Endometrial microvascular endothelial cells (primary cell): ENCODE measurements around the gene NEIL1. TPM values are rescaled to one million over a fixed set of nuclear protein-coding genes. Genes with fewer than 3 reads are reported as not detected.
"Not testable (repeated sequence)": the region's sequence is repeated elsewhere in the genome, so short reads cannot be mapped to it uniquely, and the experiment has no call there.

Experiments
- in situ Hi-C: cut with HindIII; loops from 2 replicates; pipeline ENCODE4 v1.10.0; 2017; ENCODE audit warnings: low sequenced_read_pairs, low pct_unique_long_range_greater_than_20kb; ENCODE audit errors: inconsistent ontology term
- total RNA-seq: library from RNA; depleted of rRNA; stranded (reverse); fragments of >200 nt; gene quantifications from one replicate; pipeline ENCODE4 v1.2.3, GENCODE V29; 2015; ENCODE audit errors: inconsistent ontology term

Gene NEIL1
- total RNA-seq, 1 donor from 2014 or later: 8.3 TPM

- in situ Hi-C loops: no loop called here
Observed at GRCh38 chr15:75328493-75329314, 18.1 kb upstream of the NEIL1 start.

DNA sequence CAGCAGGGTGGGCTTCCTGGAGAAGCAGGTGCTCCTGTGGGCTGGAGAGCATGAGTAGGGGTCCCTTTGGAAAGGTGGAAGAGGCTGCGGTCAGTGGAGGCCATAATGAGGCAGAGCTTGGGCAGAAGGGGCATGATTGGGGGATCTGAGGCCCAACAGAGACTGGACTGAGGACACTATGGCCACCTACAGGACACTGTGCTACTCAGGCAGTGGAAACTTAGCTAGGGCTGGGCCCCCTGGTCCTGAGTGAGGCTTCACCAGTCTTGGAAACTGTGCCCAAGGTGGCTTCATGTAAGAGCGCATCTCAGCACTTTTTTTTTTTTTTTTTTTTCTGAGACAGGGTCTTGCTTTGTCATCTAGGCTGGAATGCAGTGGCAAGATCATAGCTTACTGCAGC is 17.3 kb upstream of the NEIL1 start:
- in situ Hi-C loops: no loop called here

DNA sequence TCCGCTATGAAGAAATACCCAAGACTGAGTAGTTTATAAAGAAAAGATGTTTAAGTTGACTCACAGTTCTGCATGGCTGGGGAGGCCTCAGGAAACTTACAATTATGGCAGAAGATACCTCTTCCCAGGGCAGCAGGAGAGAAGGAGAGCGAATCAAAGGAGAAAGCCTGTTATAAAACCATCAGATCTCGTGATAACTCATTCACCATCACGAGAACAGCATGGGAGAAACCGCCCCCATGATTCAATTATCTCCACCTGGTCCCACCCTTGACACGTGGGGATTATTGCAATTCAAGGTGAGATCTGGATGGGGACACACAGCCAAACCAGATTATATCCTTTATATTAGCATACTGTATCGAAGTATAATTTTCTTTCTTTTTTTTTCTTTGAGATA is 14.7 kb upstream of the NEIL1 start:
- in situ Hi-C loops: not testable (repeated sequence)

DNA sequence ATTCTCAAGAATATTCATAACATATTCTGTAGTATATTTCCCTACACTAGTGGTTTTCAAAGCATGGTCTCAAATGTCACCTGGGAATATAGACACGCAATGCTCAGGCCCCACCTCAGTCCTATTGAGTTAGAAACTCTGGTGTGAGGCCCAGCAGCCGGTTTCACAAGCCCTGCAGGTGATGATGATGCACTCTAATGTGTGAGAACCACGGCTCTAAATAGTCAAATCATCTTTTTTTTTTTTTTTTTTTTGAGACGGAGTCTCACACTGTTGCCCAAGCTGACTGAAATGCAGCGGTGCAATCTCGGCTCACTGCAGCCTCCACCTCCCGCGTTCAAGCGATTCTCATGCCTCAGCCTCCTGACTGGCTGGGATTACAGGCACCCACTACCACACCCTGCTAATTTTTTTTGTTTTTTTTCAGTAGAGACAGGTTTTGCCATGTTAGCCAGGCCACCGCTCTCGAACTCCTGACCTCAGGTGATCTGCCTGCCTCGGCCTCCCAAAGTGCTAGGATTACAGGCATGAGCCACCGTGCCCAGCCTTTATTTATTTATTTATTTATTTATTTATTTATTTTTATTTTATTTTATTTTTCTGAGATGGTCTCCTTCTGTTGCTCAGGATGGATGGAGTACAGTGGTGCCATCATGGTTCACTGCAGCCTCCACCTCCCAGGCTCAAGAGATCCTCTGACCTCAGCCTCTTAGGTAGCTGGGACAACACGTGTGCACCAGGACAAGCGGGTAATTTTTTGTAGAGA is 13.0 kb upstream of the NEIL1 start:
- in situ Hi-C loops: not testable (repeated sequence)

- in situ Hi-C loops: no loop called here
Observed at GRCh38 chr15:75335313-75335704, 11.5 kb upstream of the NEIL1 start.

- in situ Hi-C loops: no loop called here
Observed at GRCh38 chr15:75335705-75336355, 11.0 kb upstream of the NEIL1 start, which contains the start of gene COMMD4. Gene COMMD4, plus strand, starts transcription at chr15:75336063. Its CDS starts 27 bp downstream, at chr15:75336090.

DNA sequence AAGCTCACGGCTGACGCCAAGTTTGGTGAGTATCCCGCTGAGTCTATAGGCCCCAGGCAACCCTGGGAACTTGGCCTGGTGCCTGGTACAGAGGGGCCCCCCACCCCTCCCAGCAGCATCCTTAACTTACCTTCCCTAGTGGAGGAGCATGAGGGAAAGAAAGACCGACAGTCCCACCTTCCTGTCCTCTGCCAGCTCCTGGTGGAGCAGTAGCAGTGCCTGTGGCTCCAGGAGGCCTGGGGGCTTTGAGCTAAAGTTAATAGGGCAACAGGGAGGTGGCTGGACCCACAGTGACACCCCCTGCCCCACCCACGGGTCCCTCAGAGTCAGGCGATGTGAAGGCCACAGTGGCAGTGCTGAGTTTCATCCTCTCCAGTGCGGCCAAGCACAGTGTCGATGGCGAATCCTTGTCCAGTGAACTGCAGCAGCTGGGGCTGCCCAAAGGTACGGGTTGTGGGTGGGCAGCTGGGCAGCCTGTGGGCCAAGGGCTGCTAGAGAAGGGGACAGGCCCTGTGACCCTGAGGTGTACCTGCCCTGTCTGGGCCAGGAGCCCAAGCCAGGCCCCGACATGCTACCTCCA is 8.1 kb upstream of the NEIL1 start:
- in situ Hi-C loops: no loop called here

DNA sequence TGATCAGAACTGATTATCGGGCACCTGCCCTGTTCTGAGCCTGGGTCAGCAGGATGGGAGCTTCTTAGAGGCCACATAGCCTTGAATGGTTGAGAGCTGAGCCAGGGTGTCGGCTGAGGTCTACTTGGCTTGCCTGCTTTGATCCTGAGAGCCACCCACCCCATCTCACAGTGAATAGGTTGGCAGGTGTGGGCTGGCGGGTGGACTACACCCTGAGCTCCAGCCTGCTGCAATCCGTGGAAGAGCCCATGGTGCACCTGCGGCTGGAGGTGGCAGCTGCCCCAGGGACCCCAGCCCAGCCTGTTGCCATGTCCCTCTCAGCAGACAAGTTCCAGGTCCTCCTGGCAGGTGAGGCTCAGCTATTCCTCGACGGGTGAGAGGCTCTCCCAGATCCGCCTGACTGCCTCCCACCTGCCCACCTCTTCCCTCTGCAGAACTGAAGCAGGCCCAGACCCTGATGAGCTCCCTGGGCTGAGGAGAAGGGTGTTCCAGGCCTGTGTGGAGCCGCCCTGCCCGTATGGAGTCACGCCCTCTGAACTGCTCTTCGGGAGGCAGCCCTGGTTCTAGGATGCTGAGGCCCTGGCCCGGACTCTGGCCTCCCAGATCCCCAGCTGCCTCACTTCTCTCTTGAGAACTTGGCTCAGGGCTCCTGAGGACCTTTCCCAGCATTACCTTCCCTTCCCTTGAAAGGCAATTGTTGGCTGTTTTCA is 7.2 kb upstream of the NEIL1 start:
- in situ Hi-C loops: no loop called here

- in situ Hi-C loops: no loop called here
Observed at GRCh38 chr15:75342221-75342620, 4.6 kb upstream of the NEIL1 start.

GRCh38 chr15:75343953-75344352 is 2.9 kb upstream of the NEIL1 start:
- in situ Hi-C loops: not testable (repeated sequence)

DNA sequence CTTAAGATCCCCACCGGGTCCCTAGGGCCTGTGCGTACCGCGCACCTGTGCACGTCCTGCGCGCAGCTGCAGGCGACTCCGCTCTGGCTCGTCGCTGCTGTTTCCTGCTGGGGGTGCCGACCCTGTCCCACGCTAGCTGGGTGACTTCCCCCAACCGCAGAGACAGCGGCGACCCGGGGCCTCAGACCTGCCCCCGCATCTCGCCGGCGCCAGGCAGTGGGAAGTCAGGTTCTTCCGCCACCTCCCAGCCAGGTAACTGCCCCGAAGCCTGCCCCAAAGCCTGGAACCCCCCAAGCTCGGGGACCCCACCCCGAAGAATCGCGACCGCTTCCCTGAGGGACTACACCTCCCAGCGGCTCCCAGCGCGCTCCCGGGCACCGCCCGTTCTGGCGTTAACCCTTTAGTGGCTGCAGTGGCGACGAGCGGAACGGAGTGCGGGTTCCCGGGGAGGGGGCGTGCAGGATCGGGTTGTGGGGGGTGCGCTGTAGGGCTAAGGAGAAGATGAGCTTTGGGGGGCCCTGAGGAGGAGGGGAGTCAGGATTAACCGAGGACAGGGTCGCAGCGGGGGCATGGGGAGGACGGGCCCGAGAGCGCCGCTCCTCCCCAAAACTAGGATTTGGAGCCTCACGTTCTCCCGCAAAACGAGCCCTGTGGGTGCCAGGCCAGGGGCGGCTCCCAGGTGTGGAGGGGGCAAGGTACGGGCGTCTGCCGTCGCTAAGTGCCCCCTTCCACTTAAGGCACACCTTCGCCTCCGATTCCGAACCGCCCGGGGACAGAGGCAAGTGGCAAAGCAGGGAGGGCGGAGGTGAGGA is 589 bp downstream of the NEIL1 start:
- in situ Hi-C loops: no loop called here

DNA sequence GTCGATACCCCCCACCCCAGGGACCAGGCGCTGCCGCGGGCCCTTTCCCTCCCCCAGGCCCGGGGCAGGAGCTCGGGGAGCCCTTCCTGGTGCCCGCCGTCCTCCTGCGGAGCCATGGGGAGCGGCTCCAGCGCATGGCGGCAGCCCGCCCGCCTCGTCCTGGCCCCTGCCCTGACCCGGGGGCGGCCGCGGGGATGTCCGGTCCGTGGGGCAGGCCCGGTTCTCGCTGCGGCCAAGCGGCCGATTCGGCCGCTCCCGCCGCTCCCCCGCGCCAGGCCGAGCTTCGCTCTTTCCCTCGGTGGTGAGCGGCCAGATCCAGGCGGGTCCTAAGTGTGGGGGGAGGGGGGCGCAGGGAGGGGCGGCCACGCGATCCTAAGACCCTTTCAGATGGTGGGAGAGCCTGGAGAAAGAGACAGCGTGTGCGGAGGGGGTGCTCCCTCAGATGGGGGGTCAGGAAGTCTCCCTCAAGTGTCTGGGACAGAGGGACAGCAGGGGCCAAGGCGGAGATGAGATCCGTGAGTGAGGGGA is 1.3 kb downstream of the NEIL1 start:
- in situ Hi-C loops: no loop called here

- in situ Hi-C loops: no loop called here
Observed at GRCh38 chr15:75348562-75349350, 1.9 kb downstream of the NEIL1 start.

DNA sequence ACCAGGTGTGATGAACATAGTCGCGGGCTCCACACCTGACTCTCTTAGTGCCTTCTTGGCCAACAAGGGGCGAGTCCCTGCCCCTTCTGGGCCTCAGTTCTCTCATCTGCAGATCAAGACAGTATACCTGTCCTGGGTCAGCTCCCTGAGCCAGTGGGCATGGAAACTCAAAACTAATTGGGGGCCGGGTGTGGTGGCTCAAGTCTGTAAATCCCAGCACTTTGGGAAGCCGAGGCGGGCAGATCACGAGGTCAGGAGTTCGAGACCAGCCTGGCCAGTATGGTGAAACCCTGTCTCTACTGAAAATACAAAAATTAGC is 2.5 kb downstream of the NEIL1 start:
- in situ Hi-C loops: not testable (repeated sequence)

- in situ Hi-C loops: no loop called here
Observed at GRCh38 chr15:75349851-75350588, 3.2 kb downstream of the NEIL1 start.

- in situ Hi-C loops: no loop called here
Observed at GRCh38 chr15:75350601-75351361, 3.9 kb downstream of the NEIL1 start.
